Adipocyte (in vitro differentiated cells): ENCODE measurements around the gene CPPED1.

Experiments
- DNase-seq: peaks from one replicate; pipeline ENCODE4 v3.0.0-alpha.2; 2015; ENCODE audit warnings: low read depth
- H3K27me3 ChIP-seq: replicated peaks from 2 replicates; pipeline ENCODE4 v1.7.0; 2013; ENCODE audit warnings: mild to moderate bottlenecking, low read length, moderate library complexity; ENCODE audit not compliant: control insufficient read depth, insufficient read depth
- H3K36me3 ChIP-seq: 2 replicates; pipeline ENCODE4 v1.7.0; 2013; ENCODE audit warnings: low read length, mild to moderate bottlenecking, moderate library complexity; ENCODE audit not compliant: control insufficient read depth, insufficient read depth, severe bottlenecking
- H3K4me1 ChIP-seq: 2 replicates; pipeline ENCODE4 v1.7.0; 2013; ENCODE audit warnings: mild to moderate bottlenecking, low read length, moderate library complexity; ENCODE audit not compliant: control insufficient read depth, insufficient read depth
- H3K4me3 ChIP-seq: 2 replicates; pipeline ENCODE4 v1.7.0; 2013; ENCODE audit warnings: mild to moderate bottlenecking, low read length, moderate library complexity
- H3K9ac ChIP-seq: 2 replicates; pipeline ENCODE4 v1.7.0; 2013; ENCODE audit warnings: mild to moderate bottlenecking, low read length, moderate library complexity
- H3K9me3 ChIP-seq: 2 replicates; pipeline ENCODE4 v1.7.0; 2013; ENCODE audit warnings: mild to moderate bottlenecking, low read length, moderate library complexity; ENCODE audit not compliant: control insufficient read depth

The CPPED1 gene

GRCh38 chr16:12613131-12613991, 190.3 kb downstream of the CPPED1 start:
- Histone ChIP-seq H3K9me3 (peaks cover 3% of the 10 kb centered on the region), H3K4me1 (no peaks in the 10 kb centered on the region), H3K9ac (no peak overlapping the region), H3K4me3 (no peak overlapping the region), H3K36me3 (no peaks in the 10 kb centered on the region), H3K27me3 (peaks cover 5% of the 10 kb centered on the region)
- DNase-seq = no peak

- Histone ChIP-seq H3K9ac (no peak overlapping the region), H3K4me1 (no peaks in the 10 kb centered on the region), H3K36me3 (no peaks in the 10 kb centered on the region), H3K9me3 (peaks cover 3% of the 10 kb centered on the region), H3K27me3 (peaks cover 5% of the 10 kb centered on the region), H3K4me3 (no peak overlapping the region)
- no peak for DNase-seq
These were observed 191.0 kb downstream of the CPPED1 start for GRCh38 chr16:12612598-12613101.

- H3K9me3 ChIP-seq = peaks cover 3% of the 10 kb centered on the region
- H3K4me1 ChIP-seq = no peaks in the 10 kb centered on the region
- no peak overlapping the region for H3K4me3 ChIP-seq
- DNase-seq = no peak
- peaks cover 5% of the 10 kb centered on the region for H3K27me3 ChIP-seq
- no peak overlapping the region for H3K9ac ChIP-seq
- no peaks in the 10 kb centered on the region for H3K36me3 ChIP-seq
These were observed 191.6 kb downstream of the CPPED1 start for GRCh38 chr16:12611916-12612597.

GRCh38 chr16:12611006-12611477, 192.6 kb downstream of the CPPED1 start:
- H3K4me3 ChIP-seq = no peak overlapping the region
- no peak for DNase-seq

GRCh38 chr16:12609937-12610699, 193.6 kb downstream of the CPPED1 start:
- Histone ChIP-seq H3K4me1 (no peaks in the 10 kb centered on the region), H3K9ac (no peak overlapping the region), H3K9me3 (peaks cover 6% of the 10 kb centered on the region), H3K27me3 (peaks cover 3% of the 10 kb centered on the region), H3K36me3 (no peaks in the 10 kb centered on the region), H3K4me3 (no peak overlapping the region)
- DNase-seq = peak; percentile 3

More at GRCh38 chr16:12611006-12611477, 192.6 kb downstream of the CPPED1 start:
- no peak overlapping the region for H3K9ac ChIP-seq
- H3K4me1 ChIP-seq = no peaks in the 10 kb centered on the region
- H3K27me3 ChIP-seq = peaks cover 3% of the 10 kb centered on the region
- no peaks in the 10 kb centered on the region for H3K36me3 ChIP-seq
- peaks cover 6% of the 10 kb centered on the region for H3K9me3 ChIP-seq
